HepG2 (cell line): ENCODE data around the gene PSMC3IP. TPM values are rescaled to one million over a fixed set of nuclear protein-coding genes. Genes with fewer than 3 reads are reported as not detected.

ENCODE experiments used
- CAMTA2 ChIP-seq: sonication (generic); formaldehyde crosslinking; IDR thresholded peaks from 2 replicates; pipeline ENCODE4 v1.4.0; 2020; ENCODE audit warnings: mild to moderate bottlenecking, missing genetic modification reagents, borderline replicate concordance
- CENPT ChIP-seq: sonication (generic); formaldehyde crosslinking; IDR thresholded peaks from 2 replicates; pipeline ENCODE4 v1.8.0; 2022; ENCODE audit warnings: low read depth, mild to moderate bottlenecking, moderate library complexity, missing genetic modification reagents
- RFXANK ChIP-seq: IDR thresholded peaks from 2 replicates; pipeline ENCODE4 v1.6.1; 2016
- SIX4 ChIP-seq: sonication (generic); formaldehyde crosslinking; IDR thresholded peaks from 2 replicates; pipeline ENCODE4 v1.4.0; 2020; ENCODE audit warnings: missing genetic modification reagents
- SPEN ChIP-seq: sonication (generic); formaldehyde crosslinking; IDR thresholded peaks from 2 replicates; pipeline ENCODE4 v1.5.1; 2020; ENCODE audit warnings: low read depth, mild to moderate bottlenecking, missing genetic modification reagents
- WIZ ChIP-seq: sonication (generic); formaldehyde crosslinking; IDR thresholded peaks from 2 replicates; pipeline ENCODE4 v1.5.1; 2020; ENCODE audit warnings: mild to moderate bottlenecking, missing genetic modification reagents
- ZMYM2 ChIP-seq: sonication (generic); formaldehyde crosslinking; IDR thresholded peaks from 2 replicates; pipeline ENCODE4 v1.8.0; 2022; ENCODE audit warnings: mild to moderate bottlenecking, missing genetic modification reagents
- ZNF230 ChIP-seq: sonication (generic); formaldehyde crosslinking; IDR thresholded peaks from 2 replicates; pipeline ENCODE4 v1.4.0; 2020; ENCODE audit warnings: mild to moderate bottlenecking, missing genetic modification reagents
- ZNF264 ChIP-seq: sonication (generic); formaldehyde crosslinking; IDR thresholded peaks from 2 replicates; pipeline ENCODE4 v1.4.0; 2020; ENCODE audit warnings: missing genetic modification reagents
- ZNF713 ChIP-seq: sonication (generic); formaldehyde crosslinking; IDR thresholded peaks from 2 replicates; pipeline ENCODE4 v1.4.0; 2020; ENCODE audit warnings: mild to moderate bottlenecking, missing genetic modification reagents
- ZNF737 ChIP-seq: sonication (generic); formaldehyde crosslinking; IDR thresholded peaks from 2 replicates; pipeline ENCODE4 v1.5.0; 2020; ENCODE audit warnings: missing genetic modification reagents, mild to moderate bottlenecking, borderline replicate concordance
- polyA plus RNA-seq, 8 experiments: library from polyadenylated mRNA; depleted of rRNA in 3 of 8; stranded (reverse) in 7 of 8; unstranded in 1 of 8; fragments of >200 nt; fragmentation: Illumina TruSeq in 4 of 8; extraction: Trizol in 4 of 8; gene quantifications; 2 replicates each; pipeline versions ENCODE4 v1.2.1 to v1.2.3, GENCODE V29; 2011 to 2016; ENCODE audit warnings: low read depth in 4 of 8, missing spikeins in 1 of 8, mixed read lengths in 1 of 8; ENCODE audit not compliant: insufficient read depth in 1 of 8
- total RNA-seq, 5 experiments: library from RNA; depleted of rRNA; stranded (reverse); fragments of >200 nt; fragmentation: Illumina TruSeq; extraction: Trizol; gene quantifications; 2 replicates each; pipeline ENCODE4 v1.2.3, GENCODE V29; 2016; ENCODE audit warnings: low read depth in 1 of 5
- TF ChIP-seq, protein P1 (sequence below): sonication (generic); formaldehyde crosslinking; IDR thresholded peaks from 2 replicates; pipeline ENCODE4 v1.4.0; 2020; ENCODE audit warnings: missing genetic modification reagents
- TF ChIP-seq, protein P2 (sequence below): IDR thresholded peaks from 2 replicates; pipeline ENCODE4 v1.6.1; 2012; ENCODE audit warnings: inconsistent platforms
- TF ChIP-seq, protein P3 (sequence below): sonication (generic); formaldehyde crosslinking; IDR thresholded peaks from 2 replicates; pipeline ENCODE4 v1.4.0; 2020; ENCODE audit warnings: missing genetic modification reagents, borderline replicate concordance
- TF ChIP-seq, protein P4 (sequence below): sonication (generic); formaldehyde crosslinking; IDR thresholded peaks from 2 replicates; pipeline ENCODE4 v1.5.1; 2020; ENCODE audit warnings: missing genetic modification reagents, mild to moderate bottlenecking, borderline replicate concordance
- TF ChIP-seq, protein P5 (sequence below): IDR thresholded peaks from 2 replicates; pipeline ENCODE4 v1.6.1; 2016; ENCODE audit warnings: control low read depth
- TF ChIP-seq, protein P6 (sequence below): IDR thresholded peaks from 2 replicates; pipeline ENCODE4 v1.6.1; 2016; ENCODE audit warnings: mild to moderate bottlenecking

Gene PSMC3IP
- total and polyA plus RNA-seq, 2 of the 13 experiments (the other 11 are each of a cell fraction or from before 2014, with no cell fraction given) = 6.5 to 22.4 TPM

DNA sequence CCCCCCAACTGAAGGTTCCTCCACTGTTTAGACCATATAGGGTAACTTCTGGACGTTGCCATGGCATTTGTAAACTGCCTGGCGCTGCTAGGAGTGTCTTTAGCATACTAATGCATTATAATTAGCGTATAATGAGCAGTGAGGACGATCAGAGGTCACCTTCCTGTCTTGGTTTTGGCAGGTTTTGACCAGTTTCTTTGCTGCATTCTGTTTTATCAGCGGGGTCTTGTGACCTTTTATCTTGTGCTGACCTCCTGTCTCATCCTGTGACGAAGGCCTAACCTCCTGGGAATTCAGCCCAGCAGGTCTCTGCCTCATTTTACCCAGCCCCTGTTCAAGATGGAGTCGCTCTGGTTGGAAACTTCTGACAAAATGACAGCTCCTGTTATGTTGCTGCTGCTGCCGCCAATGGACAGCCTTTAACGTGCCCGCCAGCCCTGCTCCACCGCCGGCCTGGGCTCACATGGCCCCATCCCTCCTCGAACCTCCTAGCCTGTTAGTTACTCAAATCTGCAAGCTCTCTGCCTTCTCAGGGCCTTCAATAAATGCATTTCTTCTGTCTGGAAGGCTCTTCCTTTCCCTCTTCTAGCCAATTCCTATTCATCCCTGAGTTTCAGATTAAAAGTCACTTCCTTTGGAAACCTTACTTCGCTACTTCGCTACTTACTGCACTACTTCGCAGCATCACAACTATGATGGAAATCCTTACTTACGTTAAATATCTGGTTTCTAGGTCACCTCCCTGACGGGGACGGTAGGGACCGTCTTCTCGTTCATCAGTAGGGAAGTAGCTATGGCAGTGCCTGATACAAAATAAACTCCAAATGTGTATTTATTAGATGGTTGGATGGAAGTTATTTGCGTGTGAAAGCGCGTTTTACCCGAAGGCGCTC is 42.1 kb downstream of the PSMC3IP start (continued):
- TF ChIP-seq, protein P1, sequence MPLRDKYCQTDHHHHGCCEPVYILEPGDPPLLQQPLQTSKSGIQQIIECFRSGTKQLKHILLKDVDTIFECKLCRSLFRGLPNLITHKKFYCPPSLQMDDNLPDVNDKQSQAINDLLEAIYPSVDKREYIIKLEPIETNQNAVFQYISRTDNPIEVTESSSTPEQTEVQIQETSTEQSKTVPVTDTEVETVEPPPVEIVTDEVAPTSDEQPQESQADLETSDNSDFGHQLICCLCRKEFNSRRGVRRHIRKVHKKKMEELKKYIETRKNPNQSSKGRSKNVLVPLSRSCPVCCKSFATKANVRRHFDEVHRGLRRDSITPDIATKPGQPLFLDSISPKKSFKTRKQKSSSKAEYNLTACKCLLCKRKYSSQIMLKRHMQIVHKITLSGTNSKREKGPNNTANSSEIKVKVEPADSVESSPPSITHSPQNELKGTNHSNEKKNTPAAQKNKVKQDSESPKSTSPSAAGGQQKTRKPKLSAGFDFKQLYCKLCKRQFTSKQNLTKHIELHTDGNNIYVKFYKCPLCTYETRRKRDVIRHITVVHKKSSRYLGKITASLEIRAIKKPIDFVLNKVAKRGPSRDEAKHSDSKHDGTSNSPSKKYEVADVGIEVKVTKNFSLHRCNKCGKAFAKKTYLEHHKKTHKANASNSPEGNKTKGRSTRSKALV (CRISPR knock-in tag) = peak; percentile 66; the same call in 1 of the 2 replicates
- no peak for TF ChIP-seq SPEN (CRISPR knock-in tag)
- TF ChIP-seq, protein P2, sequence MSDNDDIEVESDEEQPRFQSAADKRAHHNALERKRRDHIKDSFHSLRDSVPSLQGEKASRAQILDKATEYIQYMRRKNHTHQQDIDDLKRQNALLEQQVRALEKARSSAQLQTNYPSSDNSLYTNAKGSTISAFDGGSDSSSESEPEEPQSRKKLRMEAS = no peak
- TF ChIP-seq, protein P3, sequence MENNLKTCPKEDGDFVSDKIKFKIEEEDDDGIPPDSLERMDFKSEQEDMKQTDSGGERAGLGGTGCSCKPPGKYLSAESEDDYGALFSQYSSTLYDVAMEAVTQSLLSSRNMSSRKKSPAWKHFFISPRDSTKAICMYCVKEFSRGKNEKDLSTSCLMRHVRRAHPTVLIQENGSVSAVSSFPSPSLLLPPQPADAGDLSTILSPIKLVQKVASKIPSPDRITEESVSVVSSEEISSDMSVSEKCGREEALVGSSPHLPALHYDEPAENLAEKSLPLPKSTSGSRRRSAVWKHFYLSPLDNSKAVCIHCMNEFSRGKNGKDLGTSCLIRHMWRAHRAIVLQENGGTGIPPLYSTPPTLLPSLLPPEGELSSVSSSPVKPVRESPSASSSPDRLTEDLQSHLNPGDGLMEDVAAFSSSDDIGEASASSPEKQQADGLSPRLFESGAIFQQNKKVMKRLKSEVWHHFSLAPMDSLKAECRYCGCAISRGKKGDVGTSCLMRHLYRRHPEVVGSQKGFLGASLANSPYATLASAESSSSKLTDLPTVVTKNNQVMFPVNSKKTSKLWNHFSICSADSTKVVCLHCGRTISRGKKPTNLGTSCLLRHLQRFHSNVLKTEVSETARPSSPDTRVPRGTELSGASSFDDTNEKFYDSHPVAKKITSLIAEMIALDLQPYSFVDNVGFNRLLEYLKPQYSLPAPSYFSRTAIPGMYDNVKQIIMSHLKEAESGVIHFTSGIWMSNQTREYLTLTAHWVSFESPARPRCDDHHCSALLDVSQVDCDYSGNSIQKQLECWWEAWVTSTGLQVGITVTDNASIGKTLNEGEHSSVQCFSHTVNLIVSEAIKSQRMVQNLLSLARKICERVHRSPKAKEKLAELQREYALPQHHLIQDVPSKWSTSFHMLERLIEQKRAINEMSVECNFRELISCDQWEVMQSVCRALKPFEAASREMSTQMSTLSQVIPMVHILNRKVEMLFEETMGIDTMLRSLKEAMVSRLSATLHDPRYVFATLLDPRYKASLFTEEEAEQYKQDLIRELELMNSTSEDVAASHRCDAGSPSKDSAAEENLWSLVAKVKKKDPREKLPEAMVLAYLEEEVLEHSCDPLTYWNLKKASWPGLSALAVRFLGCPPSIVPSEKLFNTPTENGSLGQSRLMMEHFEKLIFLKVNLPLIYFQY = no peak
- 0 out of 2 replicates have a peak, but pooled peaks have one; percentile 17 for TF ChIP-seq ZNF230 (CRISPR knock-in tag)
- no peak for TF ChIP-seq SIX4 (CRISPR knock-in tag)
- TF ChIP-seq, protein P4, sequence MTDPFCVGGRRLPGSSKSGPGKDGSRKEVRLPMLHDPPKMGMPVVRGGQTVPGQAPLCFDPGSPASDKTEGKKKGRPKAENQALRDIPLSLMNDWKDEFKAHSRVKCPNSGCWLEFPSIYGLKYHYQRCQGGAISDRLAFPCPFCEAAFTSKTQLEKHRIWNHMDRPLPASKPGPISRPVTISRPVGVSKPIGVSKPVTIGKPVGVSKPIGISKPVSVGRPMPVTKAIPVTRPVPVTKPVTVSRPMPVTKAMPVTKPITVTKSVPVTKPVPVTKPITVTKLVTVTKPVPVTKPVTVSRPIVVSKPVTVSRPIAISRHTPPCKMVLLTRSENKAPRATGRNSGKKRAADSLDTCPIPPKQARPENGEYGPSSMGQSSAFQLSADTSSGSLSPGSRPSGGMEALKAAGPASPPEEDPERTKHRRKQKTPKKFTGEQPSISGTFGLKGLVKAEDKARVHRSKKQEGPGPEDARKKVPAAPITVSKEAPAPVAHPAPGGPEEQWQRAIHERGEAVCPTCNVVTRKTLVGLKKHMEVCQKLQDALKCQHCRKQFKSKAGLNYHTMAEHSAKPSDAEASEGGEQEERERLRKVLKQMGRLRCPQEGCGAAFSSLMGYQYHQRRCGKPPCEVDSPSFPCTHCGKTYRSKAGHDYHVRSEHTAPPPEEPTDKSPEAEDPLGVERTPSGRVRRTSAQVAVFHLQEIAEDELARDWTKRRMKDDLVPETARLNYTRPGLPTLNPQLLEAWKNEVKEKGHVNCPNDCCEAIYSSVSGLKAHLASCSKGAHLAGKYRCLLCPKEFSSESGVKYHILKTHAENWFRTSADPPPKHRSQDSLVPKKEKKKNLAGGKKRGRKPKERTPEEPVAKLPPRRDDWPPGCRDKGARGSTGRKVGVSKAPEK = no peak; the same call in 1 of the 2 replicates
- TF ChIP-seq ZMYM2 (CRISPR knock-in tag) = no peak
- 0 out of 2 replicates have a peak, but pooled peaks have one; percentile 55 for TF ChIP-seq RFXANK (CRISPR knock-in tag)
- TF ChIP-seq ZNF737 (CRISPR knock-in tag) = no peak
- TF ChIP-seq CAMTA2 (CRISPR knock-in tag) = no peak
- TF ChIP-seq, protein P5, sequence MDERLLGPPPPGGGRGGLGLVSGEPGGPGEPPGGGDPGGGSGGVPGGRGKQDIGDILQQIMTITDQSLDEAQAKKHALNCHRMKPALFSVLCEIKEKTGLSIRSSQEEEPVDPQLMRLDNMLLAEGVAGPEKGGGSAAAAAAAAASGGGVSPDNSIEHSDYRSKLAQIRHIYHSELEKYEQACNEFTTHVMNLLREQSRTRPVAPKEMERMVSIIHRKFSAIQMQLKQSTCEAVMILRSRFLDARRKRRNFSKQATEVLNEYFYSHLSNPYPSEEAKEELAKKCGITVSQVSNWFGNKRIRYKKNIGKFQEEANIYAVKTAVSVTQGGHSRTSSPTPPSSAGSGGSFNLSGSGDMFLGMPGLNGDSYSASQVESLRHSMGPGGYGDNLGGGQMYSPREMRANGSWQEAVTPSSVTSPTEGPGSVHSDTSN (CRISPR knock-in tag) = no peak
- TF ChIP-seq, protein P6, sequence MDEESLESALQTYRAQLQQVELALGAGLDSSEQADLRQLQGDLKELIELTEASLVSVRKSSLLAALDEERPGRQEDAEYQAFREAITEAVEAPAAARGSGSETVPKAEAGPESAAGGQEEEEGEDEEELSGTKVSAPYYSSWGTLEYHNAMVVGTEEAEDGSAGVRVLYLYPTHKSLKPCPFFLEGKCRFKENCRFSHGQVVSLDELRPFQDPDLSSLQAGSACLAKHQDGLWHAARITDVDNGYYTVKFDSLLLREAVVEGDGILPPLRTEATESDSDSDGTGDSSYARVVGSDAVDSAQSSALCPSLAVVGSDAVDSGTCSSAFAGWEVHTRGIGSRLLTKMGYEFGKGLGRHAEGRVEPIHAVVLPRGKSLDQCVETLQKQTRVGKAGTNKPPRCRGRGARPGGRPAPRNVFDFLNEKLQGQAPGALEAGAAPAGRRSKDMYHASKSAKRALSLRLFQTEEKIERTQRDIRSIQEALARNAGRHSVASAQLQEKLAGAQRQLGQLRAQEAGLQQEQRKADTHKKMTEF (CRISPR knock-in tag) = peak; percentile 13; the same call in 1 of the 2 replicates
- TF ChIP-seq CENPT (CRISPR knock-in tag) = no peak
- TF ChIP-seq ZNF713 (CRISPR knock-in tag) = 0 out of 2 replicates have a peak, but pooled peaks have one; percentile 56
- TF ChIP-seq ZNF264 (CRISPR knock-in tag) = no peak
- TF ChIP-seq WIZ (CRISPR knock-in tag) = peak; percentile 82
